ENCODE measurements around the gene PAQR6. TPM values are rescaled to one million over a fixed set of nuclear protein-coding genes. Genes with fewer than 3 reads are reported as not detected.

Gene PAQR6
- total and polyA plus RNA-seq, 2 of the 4 experiments (the other 2 are of a cell fraction), result under 0.01 to 0.67 TPM

GRCh38 chr1:156226782-156227181 is 21.1 kb downstream of the PAQR6 start:
- H4K5ac ChIP-seq (ENCODE audit: low read depth, low read length), result no peak overlapping the region
- no peak overlapping the region for H3K4me2 ChIP-seq (ENCODE audit: low read depth, low read length)
- no peak overlapping the region for H3K23ac ChIP-seq (ENCODE audit: low read depth, low read length)
- peak overlapping the region; percentile 65 for H2AK9ac ChIP-seq (replicated peaks; ENCODE audit: low read depth, low read length, poor library complexity)
- no peak overlapping the region for H3K18ac ChIP-seq (ENCODE audit: low read depth, low read length)
- no peaks in the 10 kb centered on the region for H3K27me3 ChIP-seq (ENCODE audit: control insufficient read depth, insufficient read depth, low read length)
- H3K27ac ChIP-seq (ENCODE audit: insufficient read depth, low read length), result no peak overlapping the region
- H3K4me1 ChIP-seq (ENCODE audit: control insufficient read depth, insufficient read depth, low read length), result peaks cover 4% of the 10 kb centered on the region; the same call in 1 of the 2 replicates
- no peak overlapping the region for H3K56ac ChIP-seq (ENCODE audit: extremely low read depth, insufficient read depth, low read length)
- no peaks in the 10 kb centered on the region for H3K9me3 ChIP-seq (ENCODE audit: control insufficient read depth, insufficient read depth, low read length)
- no TSS peak for BruUV-seq (replicated peaks)
- DNase-seq (no peak), ATAC-seq (ENCODE audit: low read depth) (no peak)
- no peak overlapping the region for H3K4me3 ChIP-seq (ENCODE audit: insufficient read depth, low read depth, low read length)
- H3K79me1 ChIP-seq (ENCODE audit: low read depth in 1 of 2, low read length in 2 of 2), result peaks cover 4 to 16% of the 10 kb centered on the region in 2 experiments
- H2AFZ ChIP-seq (replicated peaks; ENCODE audit: low read length, poor library complexity), result no peak overlapping the region
- no peak overlapping the region for H2BK15ac ChIP-seq (ENCODE audit: low read depth, low read length)
- H3K9ac ChIP-seq (ENCODE audit: low read depth, low read length), result no peak overlapping the region
- H4K8ac ChIP-seq (ENCODE audit: low read depth in 2 of 2, low read length in 2 of 2), result no peak overlapping the region
- TF ChIP-seq POLR2A (IDR thresholded peaks at IDR 0.05; ENCODE audit: low read depth, low read length), result no peak
- TF ChIP-seq MXI1 (IDR thresholded peaks at IDR 0.05; ENCODE audit: borderline replicate concordance, low read depth, low read length), result no peak
- no peak for TF ChIP-seq RCOR1 (IDR thresholded peaks at IDR 0.05; ENCODE audit: insufficient replicate concordance, low read length)
- no peak for TF ChIP-seq CTCF (conservative IDR thresholded peaks at IDR 0.05; ENCODE audit: low read depth, low read length)
- TF ChIP-seq NFE2L2 (IDR thresholded peaks at IDR 0.05; ENCODE audit: low read depth, low read length), result no peak
- TF ChIP-seq FOS (IDR thresholded peaks at IDR 0.05; ENCODE audit: low read depth, low read length), result no peak
- no peak for TF ChIP-seq MAZ (IDR thresholded peaks at IDR 0.05; ENCODE audit: borderline replicate concordance, low read depth, low read length)
- no peak overlapping the region for H2AK5ac ChIP-seq (ENCODE audit: low read depth, low read length)
- CTCF ChIA-PET, result interaction anchor here (1.3 kb wide), 1 partner anchor 130 kb away, joined by 3 read pairs; no protein-coding TSS in a partner anchor
- no peak overlapping the region for H2BK20ac ChIP-seq (ENCODE audit: low read depth, low read length)
- no peaks in the 10 kb centered on the region for H4K20me1 ChIP-seq (ENCODE audit: insufficient read depth, low read length)
- in situ Hi-C loops (cut with MboI; ENCODE audit: low sequenced_read_pairs), result loop anchor here (5.0 kb wide), 1 partner anchor 79 kb away; no protein-coding TSS in a partner anchor
- H2BK120ac ChIP-seq (ENCODE audit: low read depth, low read length), result no peak overlapping the region
- no peak overlapping the region for H2BK5ac ChIP-seq (ENCODE audit: low read depth, low read length, poor library complexity, severe bottlenecking)
- H3K9me1 ChIP-seq (ENCODE audit: insufficient read depth, low read length), result peaks cover 6% of the 10 kb centered on the region
- dilution Hi-C loops (cut with HindIII; ENCODE audit: low sequenced_read_pairs, unreplicated experiment), result no loop called here
- POLR2A ChIA-PET (ENCODE audit: unreplicated experiment), result no interaction called here
- 92% methylated on average over 2 of the region's 4 CpGs; no CpG with 5 or more reads in 1 of the 2 experiments for WGBS, 2 experiments (ENCODE audit: extremely low coverage in 2 of 2, insufficient read length in 1 of 2)
- intact Hi-C loops (cut with micrococcal nuclease), result no loop called here
- no peak overlapping the region for H3K4ac ChIP-seq (ENCODE audit: low read depth, low read length)
- H3K36me3 ChIP-seq (ENCODE audit: control insufficient read depth, insufficient read depth, low read length), result peaks cover 21% of the 10 kb centered on the region
- H3K14ac ChIP-seq (replicated peaks; ENCODE audit: low read depth, low read length), result no peak overlapping the region
- H4K91ac ChIP-seq (ENCODE audit: insufficient read depth, low read depth, low read length), result no peak overlapping the region
